ENCODE measurements around the gene ILDR2.
"Not testable (repeated sequence)": the region's sequence is repeated elsewhere in the genome, so short reads cannot be mapped to it uniquely, and the experiment has no call there.

ILDR2 gene

GRCh38 chr1:166884971-166885370, 90.4 kb downstream of the ILDR2 start:
- no peak overlapping the region for H2AFZ ChIP-seq (ENCODE audit: low read length)
- no peak overlapping the region for H2BK15ac ChIP-seq (ENCODE audit: low read length)
- no peak overlapping the region for H2BK120ac ChIP-seq (ENCODE audit: low read depth, low read length)
- H3K79me1 ChIP-seq (ENCODE audit: low read depth, low read length): no peaks in the 10 kb centered on the region
- H3K9me3 ChIP-seq (replicated peaks in 1 of 2; ENCODE audit: control insufficient read depth in 2 of 2, insufficient read depth in 1 of 2, low read depth in 1 of 2, low read length in 2 of 2): no peaks in the 10 kb centered on the region
- no CpG with 5 or more reads among the region's 3 CpGs for WGBS, 2 donors (ENCODE audit: extremely low coverage in 2 of 2, insufficient read length in 2 of 2, insufficient replicate concordance in 1 of 2)
- H3K14ac ChIP-seq (ENCODE audit: low read length): no peak overlapping the region
- H3K18ac ChIP-seq (ENCODE audit: low read length): no peak overlapping the region
- no peak overlapping the region for H4K8ac ChIP-seq (ENCODE audit: low read depth, low read length)
- H2AK5ac ChIP-seq (ENCODE audit: low read depth, low read length): no peak overlapping the region
- no peak overlapping the region for H3K23ac ChIP-seq (ENCODE audit: low read depth, low read length, poor library complexity)
- no peak overlapping the region for H2BK5ac ChIP-seq (ENCODE audit: low read length)
- no peak overlapping the region for H3K4ac ChIP-seq (ENCODE audit: low read length)
- H3K9ac ChIP-seq (ENCODE audit: low read depth, low read length, poor library complexity): no peak overlapping the region
- H3K4me1 ChIP-seq (ENCODE audit: control insufficient read depth in 2 of 2, insufficient read depth in 1 of 2, low read depth in 1 of 2, low read length in 2 of 2): peaks cover 7 to 27% of the 10 kb centered on the region in 2 donors
- no peak for DNase-seq (ENCODE audit: low spot score)
- H3K4me3 ChIP-seq (ENCODE audit: low read length in 2 of 2): no peak overlapping the region
- H3K27me3 ChIP-seq (ENCODE audit: control insufficient read depth in 3 of 3, insufficient read depth in 3 of 3, low read depth in 1 of 3, low read length in 3 of 3): peaks cover 0 to 7% (median 0%) of the 10 kb centered on the region in 3 experiments
- no peak overlapping the region for H3K27ac ChIP-seq (replicated peaks; ENCODE audit: low read length)
- no peak overlapping the region for H3K4me2 ChIP-seq (ENCODE audit: insufficient read depth, low read length, poor library complexity, severe bottlenecking)
- H3K36me3 ChIP-seq (replicated peaks in 1 of 2; ENCODE audit: control insufficient read depth in 2 of 2, insufficient read depth in 2 of 2, low read length in 2 of 2): no peaks in the 10 kb centered on the region
- no peak overlapping the region for H2BK12ac ChIP-seq (ENCODE audit: low read length)
- no peak overlapping the region for H4K91ac ChIP-seq (ENCODE audit: low read depth, low read length, poor library complexity)

- Histone ChIP-seq H3K4me3 (ENCODE audit: low read length in 2 of 2) (no peak overlapping the region), H3K23ac (ENCODE audit: low read depth, low read length, poor library complexity) (peak overlapping the region; percentile 16), H3K9me3 (replicated peaks in 1 of 2; ENCODE audit: control insufficient read depth in 2 of 2, insufficient read depth in 1 of 2, low read depth in 1 of 2, low read length in 2 of 2) (no peaks in the 10 kb centered on the region), H2AFZ (ENCODE audit: low read length) (no peak overlapping the region), H3K27ac (replicated peaks; ENCODE audit: low read length) (no peak overlapping the region), H3K4me2 (ENCODE audit: insufficient read depth, low read length, poor library complexity, severe bottlenecking) (peak overlapping the region; percentile 38), H3K27me3 (ENCODE audit: control insufficient read depth in 3 of 3, insufficient read depth in 3 of 3, low read depth in 1 of 3, low read length in 3 of 3) (peaks cover 0 to 7% (median 0%) of the 10 kb centered on the region in 3 experiments), H2BK120ac (ENCODE audit: low read depth, low read length) (no peak overlapping the region), H2AK5ac (ENCODE audit: low read depth, low read length) (no peak overlapping the region), H2BK12ac (ENCODE audit: low read length) (peak overlapping the region; percentile 2), H3K9ac (ENCODE audit: low read depth, low read length, poor library complexity) (no peak overlapping the region), H3K79me1 (ENCODE audit: low read depth, low read length) (no peaks in the 10 kb centered on the region), H2BK5ac (ENCODE audit: low read length) (no peak overlapping the region), H3K14ac (ENCODE audit: low read length) (peak overlapping the region; percentile 26), H3K18ac (ENCODE audit: low read length) (peak overlapping the region; percentile 76), H3K36me3 (replicated peaks in 1 of 2; ENCODE audit: control insufficient read depth in 2 of 2, insufficient read depth in 2 of 2, low read length in 2 of 2) (no peaks in the 10 kb centered on the region), H3K4me1 (ENCODE audit: control insufficient read depth in 2 of 2, insufficient read depth in 1 of 2, low read depth in 1 of 2, low read length in 2 of 2) (peaks cover 7 to 22% of the 10 kb centered on the region in 2 donors), H4K8ac (ENCODE audit: low read depth, low read length) (no peak overlapping the region), H4K91ac (ENCODE audit: low read depth, low read length, poor library complexity) (no peak overlapping the region), H3K4ac (ENCODE audit: low read length) (no peak overlapping the region), H2BK15ac (ENCODE audit: low read length) (peak overlapping the region; percentile 28)
- WGBS, 2 donors (ENCODE audit: extremely low coverage in 2 of 2, insufficient read length in 2 of 2, insufficient replicate concordance in 1 of 2): no CpG with 5 or more reads among the region's 44 CpGs
- DNase-seq (ENCODE audit: low spot score): peak; percentile 56
These were observed 91.2 kb downstream of the ILDR2 start for GRCh38 chr1:166884040-166884642.

DNA sequence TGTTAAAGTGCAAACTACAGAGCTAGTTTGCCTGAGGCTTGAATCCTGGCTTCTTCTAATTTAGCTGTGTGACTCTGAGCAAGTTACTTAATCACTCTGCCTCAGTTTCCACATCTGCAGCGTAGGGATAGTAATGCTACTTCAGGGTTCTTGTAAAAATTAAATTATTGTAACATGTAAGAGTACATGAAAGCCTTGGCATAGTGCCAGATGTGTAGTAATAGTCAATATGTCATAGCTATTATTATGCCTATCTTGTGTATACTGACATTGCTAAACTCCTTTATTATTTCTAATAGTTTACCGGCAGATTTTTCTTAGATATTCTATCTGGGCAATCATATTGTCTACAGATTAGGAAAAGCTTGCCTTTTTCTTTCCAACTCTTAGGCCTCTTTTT, 92.4 kb downstream of the ILDR2 start:
- Histone ChIP-seq H2BK12ac (ENCODE audit: low read length) (no peak overlapping the region), H3K9me3 (replicated peaks in 1 of 2; ENCODE audit: control insufficient read depth in 2 of 2, insufficient read depth in 1 of 2, low read depth in 1 of 2, low read length in 2 of 2) (no peaks in the 10 kb centered on the region), H4K8ac (ENCODE audit: low read depth, low read length) (no peak overlapping the region), H3K23ac (ENCODE audit: low read depth, low read length, poor library complexity) (no peak overlapping the region), H3K4me3 (ENCODE audit: low read length in 2 of 2) (no peak overlapping the region), H3K4ac (ENCODE audit: low read length) (no peak overlapping the region), H3K18ac (ENCODE audit: low read length) (no peak overlapping the region), H2BK120ac (ENCODE audit: low read depth, low read length) (no peak overlapping the region), H2BK5ac (ENCODE audit: low read length) (no peak overlapping the region), H3K9ac (ENCODE audit: low read depth, low read length, poor library complexity) (no peak overlapping the region), H3K14ac (ENCODE audit: low read length) (no peak overlapping the region), H3K79me1 (ENCODE audit: low read depth, low read length) (no peaks in the 10 kb centered on the region), H3K27ac (replicated peaks; ENCODE audit: low read length) (no peak overlapping the region), H3K4me2 (ENCODE audit: insufficient read depth, low read length, poor library complexity, severe bottlenecking) (no peak overlapping the region), H2BK15ac (ENCODE audit: low read length) (no peak overlapping the region), H2AFZ (ENCODE audit: low read length) (no peak overlapping the region), H4K91ac (ENCODE audit: low read depth, low read length, poor library complexity) (no peak overlapping the region), H3K36me3 (replicated peaks in 1 of 2; ENCODE audit: control insufficient read depth in 2 of 2, insufficient read depth in 2 of 2, low read length in 2 of 2) (no peaks in the 10 kb centered on the region), H3K4me1 (ENCODE audit: control insufficient read depth in 2 of 2, insufficient read depth in 1 of 2, low read depth in 1 of 2, low read length in 2 of 2) (peaks cover 0 to 14% of the 10 kb centered on the region in 2 donors), H3K27me3 (ENCODE audit: control insufficient read depth in 3 of 3, insufficient read depth in 3 of 3, low read depth in 1 of 3, low read length in 3 of 3) (peaks cover 0 to 7% (median 0%) of the 10 kb centered on the region in 3 experiments), H2AK5ac (ENCODE audit: low read depth, low read length) (no peak overlapping the region)
- DNase-seq (ENCODE audit: low spot score): no peak
- WGBS, 2 donors (ENCODE audit: extremely low coverage in 2 of 2, insufficient read length in 2 of 2, insufficient replicate concordance in 1 of 2): no CpG with 5 or more reads among the region's 2 CpGs

- H4K91ac ChIP-seq (ENCODE audit: low read depth, low read length, poor library complexity); H3K18ac ChIP-seq (ENCODE audit: low read length); H3K14ac ChIP-seq (ENCODE audit: low read length); H2BK15ac ChIP-seq (ENCODE audit: low read length); H2AFZ ChIP-seq (ENCODE audit: low read length); H2BK5ac ChIP-seq (ENCODE audit: low read length); H3K4me1 ChIP-seq (ENCODE audit: control insufficient read depth in 2 of 2, insufficient read depth in 1 of 2, low read depth in 1 of 2, low read length in 2 of 2); H3K4me2 ChIP-seq (ENCODE audit: insufficient read depth, low read length, poor library complexity, severe bottlenecking); H3K9ac ChIP-seq (ENCODE audit: low read depth, low read length, poor library complexity); H2BK120ac ChIP-seq (ENCODE audit: low read depth, low read length); H3K27ac ChIP-seq (replicated peaks; ENCODE audit: low read length); H3K4ac ChIP-seq (ENCODE audit: low read length); H2BK12ac ChIP-seq (ENCODE audit: low read length); DNase-seq (ENCODE audit: low spot score); H3K27me3 ChIP-seq (ENCODE audit: control insufficient read depth in 3 of 3, insufficient read depth in 3 of 3, low read depth in 1 of 3, low read length in 3 of 3); H2AK5ac ChIP-seq (ENCODE audit: low read depth, low read length); H3K23ac ChIP-seq (ENCODE audit: low read depth, low read length, poor library complexity); H3K4me3 ChIP-seq (ENCODE audit: low read length in 2 of 2); H3K9me3 ChIP-seq (replicated peaks in 1 of 2; ENCODE audit: control insufficient read depth in 2 of 2, insufficient read depth in 1 of 2, low read depth in 1 of 2, low read length in 2 of 2); H3K79me1 ChIP-seq (ENCODE audit: low read depth, low read length); H4K8ac ChIP-seq (ENCODE audit: low read depth, low read length): not testable (repeated sequence)
- peaks cover 0 to 12% of the 10 kb centered on the region in 2 donors for H3K36me3 ChIP-seq (replicated peaks in 1 of 2; ENCODE audit: control insufficient read depth in 2 of 2, insufficient read depth in 2 of 2, low read length in 2 of 2)
- no CpG with 5 or more reads among the region's 21 CpGs for WGBS, 2 donors (ENCODE audit: extremely low coverage in 2 of 2, insufficient read length in 2 of 2, insufficient replicate concordance in 1 of 2)
These were observed 97.0 kb downstream of the ILDR2 start for GRCh38 chr1:166878173-166878917.

Measured in neuronal stem cell (in vitro differentiated cells).